Natural killer cell (primary cell): ENCODE measurements around the gene NLK. TPM values are rescaled to one million over a fixed set of nuclear protein-coding genes. Genes with fewer than 3 reads are reported as not detected.
"Not testable (repeated sequence)": the region's sequence is repeated elsewhere in the genome, so short reads cannot be mapped to it uniquely, and the experiment has no call there.

Source experiments
- ATAC-seq, 3 donors: fragments of 150-1000 bp in 2 of 3; fragments of 200-7000 bp in 1 of 3; cut with Tn5 transposase; 1 replicate in 1 of 3; 2 replicates in 2 of 3; pipeline ENCODE4 v1.10.0; 2021; ENCODE audit warnings: mild to moderate bottlenecking in 2 of 3, moderate library complexity in 2 of 3
- DNase-seq, 2 donors: peaks; one replicate each; pipeline versions ENCODE4 v3.0.0 to v3.0.0-alpha.2; 2013 to 2021; ENCODE audit warnings: mixed read lengths in 1 of 2
- H3K27ac ChIP-seq: one replicate; pipeline ENCODE4 v1.5.1; 2013; ENCODE audit warnings: mild to moderate bottlenecking, low read length
- H3K27me3 ChIP-seq: one replicate; pipeline ENCODE4 v1.6.1; 2013; ENCODE audit warnings: low read length; ENCODE audit not compliant: control insufficient read depth, insufficient read depth
- H3K36me3 ChIP-seq: one replicate; pipeline ENCODE4 v1.6.1; 2013; ENCODE audit warnings: low read length; ENCODE audit not compliant: control insufficient read depth, insufficient read depth
- H3K4me1 ChIP-seq: one replicate; pipeline ENCODE4 v1.6.1; 2013; ENCODE audit warnings: low read length; ENCODE audit not compliant: control insufficient read depth, insufficient read depth
- H3K4me3 ChIP-seq: one replicate; pipeline ENCODE4 v1.5.1; 2013; ENCODE audit warnings: low read length
- H3K9me3 ChIP-seq: one replicate; pipeline ENCODE4 v1.6.1; 2013; ENCODE audit warnings: low read length; ENCODE audit not compliant: control insufficient read depth, insufficient read depth
- H3K27ac Mint-ChIP-seq, 2 donors: one replicate each; pipeline ENCODE4 v1.8.0; 2022; ENCODE audit warnings: mild to moderate bottlenecking in 2 of 2, mixed read lengths in 2 of 2, moderate library complexity in 1 of 2
- H3K27me3 Mint-ChIP-seq, 2 donors: one replicate each; pipeline ENCODE4 v1.8.0; 2022; ENCODE audit warnings: low read depth in 2 of 2, mixed read lengths in 2 of 2
- H3K36me3 Mint-ChIP-seq: one replicate; pipeline ENCODE4 v1.8.0; 2022; ENCODE audit warnings: mixed read lengths
- H3K4me1 Mint-ChIP-seq, 2 donors: one replicate each; pipeline ENCODE4 v1.8.0; 2022; ENCODE audit warnings: mixed read lengths in 2 of 2
- H3K4me3 Mint-ChIP-seq: one replicate; pipeline ENCODE4 v1.8.0; 2022; ENCODE audit warnings: mild to moderate bottlenecking, moderate library complexity, mixed read lengths
- H3K9me3 Mint-ChIP-seq, 2 donors: one replicate each; pipeline ENCODE4 v1.8.0; 2022; ENCODE audit warnings: mixed read lengths in 2 of 2
- CTCF ChIP-seq: fragments of 200-600 bp; IDR thresholded peaks from one replicate; pipeline ENCODE4 v1.8.0; 2022; ENCODE audit warnings: antibody characterized with exemption
- WGBS: methylation state at CpG from one replicate; pipeline ENCODE4 v1.1.7; 2013; ENCODE audit warnings: missing lambda C conversion rate; ENCODE audit not compliant: insufficient coverage; 5-methylcytosine and 5-hydroxymethylcytosine counted together
- intact Hi-C: fragments of 100-400 bp; cut with micrococcal nuclease; formaldehyde crosslinking; loops from one replicate; pipeline ENCODE4 v1.14.2; 2022
- total RNA-seq, 4 donors: library from RNA; stranded (reverse); fragments of 120-200 nt in 1 of 4; gene quantifications; one replicate each; pipeline versions ENCODE4 v1.2.3 to v1.2.4, GENCODE V29; 2013 to 2022

NLK gene
- total RNA-seq, 3 donors from 2014 or later (not counting 1 experiment from before 2014, with no cell fraction given), result 18.3 to 35.6 (median 20.8) TPM

- no peaks in the 10 kb centered on the region for H3K4me1 Mint-ChIP-seq
- Histone ChIP-seq H3K36me3 (peaks cover 6% of the 10 kb centered on the region), H3K4me3 (no peak overlapping the region), H3K9me3 (no peaks in the 10 kb centered on the region), H3K27me3 (no peaks in the 10 kb centered on the region), H3K27ac (no peak overlapping the region), H3K4me1 (no peaks in the 10 kb centered on the region)
- 86% methylated on average over 1 of the region's 2 CpGs for WGBS
- no peak overlapping the region for H3K4me3 Mint-ChIP-seq
- TF ChIP-seq CTCF, result no peak
- no peak overlapping the region for H3K27ac Mint-ChIP-seq
- no peaks in the 10 kb centered on the region for H3K9me3 Mint-ChIP-seq
- ATAC-seq (no peak), DNase-seq (no peak)
- intact Hi-C loops, result no loop called here
- no peaks in the 10 kb centered on the region for H3K27me3 Mint-ChIP-seq
- H3K36me3 Mint-ChIP-seq, result no peaks in the 10 kb centered on the region
Measured at GRCh38 chr17:28145348-28145747, 102.9 kb downstream of the NLK start.

- no peaks in the 10 kb centered on the region for H3K4me1 Mint-ChIP-seq
- ATAC-seq, result no peak
- H3K27me3 Mint-ChIP-seq, result no peaks in the 10 kb centered on the region
- H3K4me1 ChIP-seq, result no peaks in the 10 kb centered on the region
- no peak for DNase-seq
- H3K36me3 ChIP-seq, result peaks cover 6% of the 10 kb centered on the region
- H3K9me3 Mint-ChIP-seq, result no peaks in the 10 kb centered on the region
- no peaks in the 10 kb centered on the region for H3K27me3 ChIP-seq
- H3K36me3 Mint-ChIP-seq, result no peaks in the 10 kb centered on the region
- intact Hi-C loops, result no loop called here
- H3K27ac Mint-ChIP-seq, result no peak overlapping the region
- H3K4me3 Mint-ChIP-seq, result no peak overlapping the region
- TF ChIP-seq CTCF, result no peak
- H3K4me3 ChIP-seq, result no peak overlapping the region
- no peaks in the 10 kb centered on the region for H3K9me3 ChIP-seq
- no peak overlapping the region for H3K27ac ChIP-seq
Measured at GRCh38 chr17:28147017-28147416, 104.5 kb downstream of the NLK start.

DNA sequence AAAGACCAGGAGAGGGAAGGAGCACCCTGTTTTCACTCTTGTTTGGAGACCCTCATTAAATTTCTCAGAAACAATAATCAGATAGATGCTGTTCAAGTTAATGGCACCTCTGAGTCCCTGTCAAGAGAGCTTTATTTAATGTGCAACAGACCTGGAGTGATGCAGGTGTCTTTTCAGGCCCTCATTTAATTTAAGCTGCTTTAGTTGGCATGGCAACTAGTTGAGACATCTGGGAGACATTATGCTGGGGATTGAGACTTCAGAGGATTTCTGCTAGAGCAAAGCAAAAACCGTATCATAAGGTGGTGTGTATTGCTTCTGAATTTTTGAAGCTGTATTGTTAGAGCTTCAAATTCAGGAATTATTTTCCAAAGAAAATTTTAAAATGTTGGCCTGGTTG is 108.5 kb downstream of the NLK start:
- H3K36me3 ChIP-seq, result no peaks in the 10 kb centered on the region
- intact Hi-C loops, result no loop called here
- H3K4me1 ChIP-seq, result no peaks in the 10 kb centered on the region
- no peaks in the 10 kb centered on the region for H3K4me1 Mint-ChIP-seq
- no peak overlapping the region for H3K27ac ChIP-seq
- DNase-seq, result no peak
- no peaks in the 10 kb centered on the region for H3K9me3 ChIP-seq
- H3K27ac Mint-ChIP-seq, result no peak overlapping the region
- TF ChIP-seq CTCF, result no peak
- H3K4me3 Mint-ChIP-seq, result no peak overlapping the region
- WGBS, result 100% methylated on average over 1 of the region's 1 CpG
- H3K4me3 ChIP-seq, result no peak overlapping the region
- no peaks in the 10 kb centered on the region for H3K27me3 ChIP-seq
- no peak for ATAC-seq
- H3K27me3 Mint-ChIP-seq, result no peaks in the 10 kb centered on the region
- H3K36me3 Mint-ChIP-seq, result no peaks in the 10 kb centered on the region
- H3K9me3 Mint-ChIP-seq, result no peaks in the 10 kb centered on the region

DNA sequence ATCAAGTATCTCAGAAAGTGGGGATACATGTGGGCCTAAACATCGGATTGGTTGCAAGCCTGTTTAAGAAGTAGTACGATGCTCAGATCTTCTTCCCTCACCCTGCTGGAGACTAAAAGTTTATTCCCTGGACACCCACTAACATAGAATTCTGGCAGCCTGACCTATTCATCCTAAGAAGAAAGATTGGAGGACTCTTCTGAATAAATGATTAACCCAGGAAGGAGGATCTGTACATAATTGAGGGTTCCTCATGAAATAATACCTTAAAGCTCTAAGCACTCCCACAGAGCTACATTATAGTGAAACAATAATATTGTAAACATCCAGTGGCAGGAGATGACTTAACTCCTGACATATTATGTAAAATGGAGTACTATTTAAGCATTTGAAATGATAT is 111.7 kb downstream of the NLK start:
- Histone ChIP-seq H3K4me3 (no peak overlapping the region), H3K27ac (no peak overlapping the region), H3K36me3 (no peaks in the 10 kb centered on the region), H3K27me3 (no peaks in the 10 kb centered on the region), H3K4me1 (no peaks in the 10 kb centered on the region), H3K9me3 (no peaks in the 10 kb centered on the region)
- Mint-ChIP-seq H3K4me1 (no peaks in the 10 kb centered on the region), H3K27me3 (no peaks in the 10 kb centered on the region), H3K4me3 (no peak overlapping the region), H3K27ac (no peak overlapping the region), H3K36me3 (no peaks in the 10 kb centered on the region), H3K9me3 (no peaks in the 10 kb centered on the region)
- 95% methylated on average over 2 of the region's 2 CpGs for WGBS
- ATAC-seq, result no peak
- intact Hi-C loops, result no loop called here
- no peak for DNase-seq
- TF ChIP-seq CTCF, result no peak

- H3K27ac Mint-ChIP-seq, H3K9me3 ChIP-seq, H3K36me3 ChIP-seq, intact Hi-C loops, H3K4me1 Mint-ChIP-seq, H3K27me3 Mint-ChIP-seq, H3K4me1 ChIP-seq, ATAC-seq, H3K9me3 Mint-ChIP-seq, H3K27ac ChIP-seq, DNase-seq, H3K4me3 ChIP-seq, H3K27me3 ChIP-seq, H3K4me3 Mint-ChIP-seq, H3K36me3 Mint-ChIP-seq: not testable (repeated sequence)
- WGBS, result 97% methylated on average over 4 of the region's 4 CpGs
Measured at GRCh38 chr17:28155405-28155804, 112.9 kb downstream of the NLK start.
